ENCODE measurements around the gene ZNF558.
"Not testable (repeated sequence)": the region's sequence is repeated elsewhere in the genome, so short reads cannot be mapped to it uniquely, and the experiment has no call there.

ZNF558 gene

GRCh38 chr19:8794823-8795222 is 37.3 kb downstream of the ZNF558 start:
- no peak for DNase-seq

- not testable (repeated sequence) for DNase-seq
Measured at GRCh38 chr19:8773587-8773986, 58.5 kb downstream of the ZNF558 start.

GRCh38 chr19:8769265-8769664 is 62.8 kb downstream of the ZNF558 start:
- not testable (repeated sequence) for DNase-seq

- DNase-seq, result not testable (repeated sequence)
Measured at GRCh38 chr19:8767257-8767656, 64.8 kb downstream of the ZNF558 start.

All from T-helper 1 cell (primary cell).